Activated CD4-positive, alpha-beta T cell treated with anti-CD3 and anti-CD28 coated beads, Interleukin-2, amount 50 U/mL, for 1 hour (primary cell): ENCODE results near the gene SSNA1.
A peak's percentile ranks its signal among the peaks of the same experiment; 100 is the strongest.

Experiments used
- DNase-seq: peaks from one replicate; pipeline ENCODE4 v3.0.0-alpha.2; 2020

The SSNA1 gene

GRCh38 chr9:137185921-137186320 lies 2.6 kb upstream of the SSNA1 start:
- no peak for DNase-seq

DNA sequence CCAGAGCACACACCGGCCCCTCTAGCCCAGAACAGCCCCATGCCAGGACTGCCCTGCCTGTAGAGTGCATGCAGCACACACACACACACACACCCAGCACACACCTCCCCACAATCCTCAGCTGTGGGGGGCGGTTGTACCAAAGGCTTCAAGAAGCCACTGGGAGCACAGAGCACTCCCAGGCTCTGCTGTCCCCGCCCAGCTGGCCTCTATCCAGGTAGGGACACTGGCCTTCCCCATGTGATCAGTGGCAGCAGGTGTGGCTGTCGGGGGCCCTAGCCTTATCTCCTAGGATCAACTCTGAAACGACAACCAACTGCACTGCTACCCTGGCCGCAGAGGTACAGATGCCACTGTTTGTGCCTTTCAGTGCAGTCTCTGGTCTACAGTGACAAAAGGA lies 2.1 kb upstream of the SSNA1 start:
- DNase-seq, result no peak

DNA sequence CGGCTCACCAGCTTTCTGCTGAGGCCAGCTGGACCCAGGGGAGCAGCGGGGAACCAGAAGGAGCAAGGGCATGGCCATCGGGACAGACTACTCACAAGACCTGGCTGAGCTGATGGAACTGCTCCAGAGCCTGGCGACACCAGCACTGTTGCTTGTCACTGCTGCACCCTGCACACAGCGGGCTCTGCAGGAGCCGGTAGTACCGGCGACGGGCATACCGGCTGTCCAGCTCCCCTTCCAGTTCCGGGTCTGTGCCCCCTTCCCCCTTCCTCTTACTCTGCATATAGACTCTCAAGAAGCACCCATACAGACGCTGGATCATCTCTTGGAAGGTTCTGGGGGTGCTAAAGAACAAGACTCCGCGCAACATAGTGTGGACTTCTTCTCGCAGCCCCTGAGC lies 1.1 kb upstream of the SSNA1 start:
- DNase-seq, result no peak

- DNase-seq, result no peak
Measured at GRCh38 chr9:137188086-137188489, 388 bp upstream of the SSNA1 start.

GRCh38 chr9:137189297-137190295 lies 1.1 kb downstream of the SSNA1 start:
- DNase-seq, result no peak

DNA sequence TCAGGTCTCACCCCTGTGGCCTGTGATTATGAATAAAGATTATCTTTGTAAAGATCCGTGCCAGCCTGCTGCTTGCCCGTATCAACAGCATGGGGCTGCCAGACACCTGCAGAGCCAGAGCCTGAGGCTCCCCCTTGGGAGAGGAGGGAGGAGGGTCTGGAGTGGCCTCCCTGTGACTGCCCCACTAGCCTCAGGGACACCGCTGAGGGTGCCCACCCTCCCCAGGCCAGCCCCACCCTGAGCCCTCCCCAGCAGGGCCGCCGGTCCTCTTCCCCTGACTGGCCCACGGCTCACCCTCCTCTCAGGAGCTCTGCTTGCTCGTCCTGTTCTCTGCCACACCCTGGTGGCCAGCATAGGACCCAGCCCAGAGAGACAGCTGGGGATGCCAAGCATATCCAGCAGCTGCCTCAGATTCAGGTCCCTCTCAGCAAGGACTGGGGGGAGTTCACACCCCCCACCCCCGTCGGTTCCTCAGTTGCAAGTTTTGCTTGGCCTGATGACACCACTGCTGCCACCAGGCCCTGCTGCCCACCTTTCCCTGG lies 1.9 kb downstream of the SSNA1 start:
- DNase-seq, result no peak

DNA sequence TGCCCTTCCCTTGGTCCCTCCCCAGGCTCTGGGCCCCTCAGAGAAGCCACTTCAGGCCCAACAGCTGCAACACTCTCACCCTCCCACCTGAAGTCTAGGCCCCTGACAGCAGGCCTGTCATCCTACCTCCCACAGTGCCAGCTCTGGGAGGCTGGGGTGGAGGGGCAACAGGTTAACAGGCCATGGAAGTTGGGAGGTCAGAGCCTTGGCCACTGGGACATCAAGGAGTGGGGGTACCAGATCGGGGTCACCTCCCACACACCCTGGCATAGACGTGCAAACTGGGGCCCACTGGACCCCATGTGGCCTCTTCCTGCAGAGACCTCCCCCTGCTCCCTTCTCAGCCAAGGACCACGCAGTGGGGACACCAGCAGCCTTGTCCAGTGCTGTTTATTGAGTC lies 2.8 kb downstream of the SSNA1 start:
- DNase-seq, result no peak

GRCh38 chr9:137191691-137192447 lies 3.4 kb downstream of the SSNA1 start:
- DNase-seq, result no peak

- DNase-seq, result no peak
Measured at GRCh38 chr9:137192448-137192780, 3.9 kb downstream of the SSNA1 start.

- DNase-seq, result no peak
Measured at GRCh38 chr9:137192859-137193258, 4.4 kb downstream of the SSNA1 start.

- no peak for DNase-seq
Measured at GRCh38 chr9:137193771-137194170, 5.3 kb downstream of the SSNA1 start.

DNA sequence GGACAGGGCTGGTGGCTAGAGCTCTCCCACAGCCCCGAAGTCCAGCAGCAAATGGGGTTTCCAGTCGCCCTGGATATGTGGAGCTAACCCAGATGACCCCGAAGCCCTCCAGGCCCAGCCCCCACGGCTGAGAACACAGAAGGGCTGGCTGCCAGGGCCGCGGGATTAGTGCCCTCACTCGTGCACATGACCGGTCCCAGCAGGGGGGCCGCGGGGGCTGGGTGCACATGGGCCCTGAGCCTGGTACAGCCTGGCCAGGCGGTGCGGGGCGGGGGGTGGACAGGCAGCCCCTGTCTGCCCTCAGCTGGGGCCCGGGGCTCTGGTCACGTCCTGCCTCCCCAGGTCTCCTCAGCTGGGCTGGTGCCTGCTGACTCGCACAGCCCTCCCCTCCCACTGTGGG lies 5.9 kb downstream of the SSNA1 start:
- no peak for DNase-seq

GRCh38 chr9:137194909-137195308 lies 6.4 kb downstream of the SSNA1 start:
- no peak for DNase-seq

- DNase-seq, result no peak
Measured at GRCh38 chr9:137195525-137196220, 7.2 kb downstream of the SSNA1 start.

- DNase-seq, result no peak
Measured at GRCh38 chr9:137198051-137198901, 9.8 kb downstream of the SSNA1 start.

DNA sequence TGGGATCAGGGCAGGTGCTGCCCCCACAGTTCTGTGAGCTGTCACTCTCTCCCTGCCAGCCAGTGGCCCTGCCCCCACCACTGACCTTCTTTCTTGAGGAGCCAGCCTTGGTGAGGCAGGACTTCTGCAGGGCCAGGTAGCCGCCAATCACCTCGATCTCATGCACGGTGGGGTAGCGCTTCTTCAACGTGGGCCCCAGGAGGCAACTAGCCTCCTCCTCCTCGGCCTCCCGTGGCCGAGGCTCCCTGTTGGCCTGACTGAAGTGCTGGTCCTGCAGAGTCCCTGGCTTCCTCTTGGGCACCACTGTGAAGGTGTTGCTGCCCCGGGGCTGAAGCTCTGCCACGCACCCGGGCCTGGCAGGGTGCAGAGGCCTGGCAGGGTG lies 10.4 kb downstream of the SSNA1 start:
- DNase-seq, result no peak

DNA sequence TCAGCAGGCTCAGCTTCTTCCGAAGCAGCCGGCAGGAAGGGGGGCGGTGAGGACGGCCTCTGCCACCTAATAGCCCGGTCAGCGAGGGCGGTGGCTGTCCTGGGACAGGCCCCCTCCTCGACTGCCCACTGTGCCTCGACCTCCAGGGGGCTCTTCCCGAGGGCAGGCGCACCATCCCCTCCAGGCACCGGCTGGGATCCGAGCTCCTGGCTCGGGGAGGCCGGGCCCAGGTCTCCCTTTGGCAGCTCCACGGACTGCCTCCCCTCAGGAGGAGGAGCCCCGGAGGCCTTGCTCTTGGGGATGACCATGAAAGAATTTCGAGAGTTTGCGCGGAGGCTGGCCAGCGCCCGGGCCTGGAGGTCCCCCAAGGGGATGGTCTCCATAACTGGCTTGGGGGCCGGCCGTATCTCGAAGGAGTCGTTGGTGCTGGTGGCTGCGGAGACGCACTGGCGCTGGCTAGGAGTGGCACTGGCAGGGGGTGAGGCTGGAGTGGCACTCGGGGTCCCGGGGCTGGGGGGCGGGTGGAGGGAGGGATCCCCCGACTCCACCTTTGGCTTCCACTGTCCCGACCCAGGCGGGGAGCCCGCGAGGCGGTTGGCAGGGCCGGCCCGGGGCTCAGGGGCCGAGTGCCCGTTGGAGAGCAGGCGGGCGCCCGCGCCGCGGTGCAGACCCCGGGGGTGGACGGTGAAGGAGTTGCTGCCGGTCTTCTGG lies 11.1 kb downstream of the SSNA1 start:
- no peak for DNase-seq

- peak; percentile 98 for DNase-seq
Measured at GRCh38 chr9:137200311-137201204, 12.1 kb downstream of the SSNA1 start, which contains the start of gene TPRN. TSS of gene TPRN (minus strand) at chr9:137200741. CDS start at chr9:137200711, 30 bp downstream.

- DNase-seq, result no peak
Measured at GRCh38 chr9:137201205-137201868, 12.9 kb downstream of the SSNA1 start.

- no peak for DNase-seq
Measured at GRCh38 chr9:137202966-137203365, 14.5 kb downstream of the SSNA1 start.
